Upper lobe of left lung (tissue), 6 donors: ENCODE results near the gene TAAR1. TPM values are rescaled to one million over a fixed set of nuclear protein-coding genes. Genes with fewer than 3 reads are reported as not detected.

Source experiments
- ATAC-seq, 2 donors: fragments of 200-7000 bp; cut with Tn5 transposase; one replicate each; pipeline ENCODE4 v1.9.1; 2022; ENCODE audit warnings: mild to moderate bottlenecking in 2 of 2, moderate library complexity in 2 of 2; ENCODE audit not compliant: low FRiP score in 2 of 2
- DNase-seq, 2 donors: peaks; one replicate each; pipeline ENCODE4 v3.0.0-alpha.2; 2019 to 2020
- H3K27ac ChIP-seq, 4 donors: fragments of 200-600 bp; sonication (generic); one replicate each; pipeline ENCODE4 v1.5.1; 2016 to 2019
- H3K27me3 ChIP-seq, 4 donors: fragments of 200-600 bp; sonication (generic); one replicate each; pipeline ENCODE4 v1.5.1; 2017 to 2019
- H3K36me3 ChIP-seq, 4 donors: fragments of 200-600 bp; sonication (generic); one replicate each; pipeline ENCODE4 v1.5.1; 2016 to 2019
- H3K4me1 ChIP-seq, 4 donors: fragments of 200-600 bp; sonication (generic); one replicate each; pipeline ENCODE4 v1.5.1; 2018 to 2019
- H3K4me3 ChIP-seq, 4 donors: fragments of 200-600 bp; sonication (generic); one replicate each; pipeline ENCODE4 v1.5.1; 2017 to 2019; ENCODE audit warnings: mild to moderate bottlenecking in 2 of 4, moderate library complexity in 1 of 4
- H3K9me3 ChIP-seq, 4 donors: fragments of 200-600 bp; sonication (generic); one replicate each; pipeline ENCODE4 v1.5.1; 2018 to 2019
- EP300 ChIP-seq, 4 donors: sonication (generic); formaldehyde crosslinking; IDR thresholded peaks; one replicate each; pipeline ENCODE4 v1.5.1; 2017; ENCODE audit warnings: antibody characterized with exemption in 4 of 4, control low read depth in 2 of 4
- POLR2A ChIP-seq, 4 donors: fragments of 450-650 bp; IDR thresholded peaks; one replicate each; pipeline ENCODE4 v1.5.1; 2016 to 2017; ENCODE audit warnings: antibody characterized with exemption in 4 of 4, mild to moderate bottlenecking in 2 of 4
- POLR2AphosphoS5 ChIP-seq, 2 donors: sonication (generic); formaldehyde crosslinking; IDR thresholded peaks; one replicate each; pipeline ENCODE4 v1.5.1; 2017; ENCODE audit warnings: antibody characterized with exemption in 2 of 2
- WGBS, 2 donors: methylation state at CpG; one replicate each; pipeline ENCODE4 v1.1.5; 2017 to 2018; 5-methylcytosine and 5-hydroxymethylcytosine counted together
- total RNA-seq, 6 donors: library from RNA; depleted of rRNA in 4 of 6; stranded (reverse); fragments of >200 nt in 4 of 6; gene quantifications; one replicate each; pipeline versions ENCODE4 v1.1.0 to v1.2.1, GENCODE V29; 2016 to 2021
- TF ChIP-seq, protein P1 (sequence below), 6 experiments: fragments of 450-650 bp in 4 of 6; fragments of 200-600 bp in 2 of 6; sonication (generic) in 2 of 6; IDR thresholded peaks; one replicate each; pipeline ENCODE4 v1.5.1; 2016 to 2019; ENCODE audit warnings: antibody characterized with exemption in 6 of 6
- donor health status: DM: no; HTN: no; CAD: no; lungs with moderate emphysema.
- donor health status: DM: no; HTN: yes; CAD: no; lungs with severe emphysema.

TAAR1 gene
- total RNA-seq, 6 donors from 2014 or later, result not detected

DNA sequence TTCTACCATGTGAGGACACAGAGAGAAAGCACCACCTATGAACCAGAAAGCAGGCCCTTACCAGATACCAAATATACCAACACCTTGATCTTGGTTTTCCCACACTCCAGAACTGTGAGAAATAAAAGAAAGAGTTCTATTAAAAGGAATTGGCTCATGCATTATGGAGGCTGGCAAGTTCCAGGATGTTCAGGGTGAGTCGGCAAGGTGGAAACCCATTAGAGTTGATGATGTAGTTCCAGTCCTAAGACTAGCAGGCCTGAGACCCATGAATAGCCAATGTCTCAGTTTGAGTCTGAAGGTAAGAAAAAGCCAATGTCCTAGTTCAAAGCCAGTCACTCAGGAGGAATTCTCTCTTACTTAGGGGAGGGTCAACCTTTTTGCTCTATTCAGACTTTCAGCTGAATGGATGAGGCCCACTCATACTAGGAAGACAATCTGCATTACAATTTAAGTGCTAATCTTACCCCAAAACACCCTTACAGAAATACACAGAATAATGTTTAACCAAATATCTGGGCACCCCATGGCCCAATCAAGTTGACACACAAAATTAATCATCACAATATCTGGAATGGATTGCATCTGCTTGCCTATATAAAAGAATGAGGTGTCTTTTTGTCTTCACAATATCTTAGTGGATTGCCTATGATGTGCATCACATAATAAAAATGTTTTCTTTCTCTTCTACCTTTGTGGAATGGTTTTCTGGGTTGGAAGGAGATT, 5.5 kb upstream of the TAAR1 start:
- Histone ChIP-seq H3K27ac (no peak overlapping the region), H3K36me3 (no peaks in the 10 kb centered on the region), H3K4me1 (no peaks in the 10 kb centered on the region), H3K4me3 (no peak overlapping the region), H3K27me3 (no peaks in the 10 kb centered on the region), H3K9me3 (no peaks in the 10 kb centered on the region)
- ATAC-seq (no peak), DNase-seq (no peak)
- WGBS, 2 donors, result 95 to 100% methylated on average over 1 of the region's 1 CpG
- TF ChIP-seq EP300 (IDR thresholded peaks at IDR 0.05), result no peak
- TF ChIP-seq POLR2AphosphoS5 (IDR thresholded peaks at IDR 0.05), result no peak
- TF ChIP-seq, protein P1, sequence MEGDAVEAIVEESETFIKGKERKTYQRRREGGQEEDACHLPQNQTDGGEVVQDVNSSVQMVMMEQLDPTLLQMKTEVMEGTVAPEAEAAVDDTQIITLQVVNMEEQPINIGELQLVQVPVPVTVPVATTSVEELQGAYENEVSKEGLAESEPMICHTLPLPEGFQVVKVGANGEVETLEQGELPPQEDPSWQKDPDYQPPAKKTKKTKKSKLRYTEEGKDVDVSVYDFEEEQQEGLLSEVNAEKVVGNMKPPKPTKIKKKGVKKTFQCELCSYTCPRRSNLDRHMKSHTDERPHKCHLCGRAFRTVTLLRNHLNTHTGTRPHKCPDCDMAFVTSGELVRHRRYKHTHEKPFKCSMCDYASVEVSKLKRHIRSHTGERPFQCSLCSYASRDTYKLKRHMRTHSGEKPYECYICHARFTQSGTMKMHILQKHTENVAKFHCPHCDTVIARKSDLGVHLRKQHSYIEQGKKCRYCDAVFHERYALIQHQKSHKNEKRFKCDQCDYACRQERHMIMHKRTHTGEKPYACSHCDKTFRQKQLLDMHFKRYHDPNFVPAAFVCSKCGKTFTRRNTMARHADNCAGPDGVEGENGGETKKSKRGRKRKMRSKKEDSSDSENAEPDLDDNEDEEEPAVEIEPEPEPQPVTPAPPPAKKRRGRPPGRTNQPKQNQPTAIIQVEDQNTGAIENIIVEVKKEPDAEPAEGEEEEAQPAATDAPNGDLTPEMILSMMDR (IDR thresholded peaks at IDR 0.05), result no peak
- no peak for TF ChIP-seq POLR2A (IDR thresholded peaks at IDR 0.05)

- Histone ChIP-seq H3K4me3 (no peak overlapping the region), H3K4me1 (no peaks in the 10 kb centered on the region), H3K36me3 (no peaks in the 10 kb centered on the region), H3K9me3 (no peaks in the 10 kb centered on the region), H3K27ac (no peak overlapping the region), H3K27me3 (no peaks in the 10 kb centered on the region)
- no peak for ATAC-seq
- WGBS, 2 donors, result 74 to 79% methylated on average over 1 of the region's 1 CpG
- TF ChIP-seq POLR2AphosphoS5 (IDR thresholded peaks at IDR 0.05), result no peak
- TF ChIP-seq EP300 (IDR thresholded peaks at IDR 0.05), result no peak
- TF ChIP-seq, protein P1 (IDR thresholded peaks at IDR 0.05), result no peak
- TF ChIP-seq POLR2A (IDR thresholded peaks at IDR 0.05), result no peak
- no peak for DNase-seq
Observed at GRCh38 chr6:132663661-132664060, 4.7 kb upstream of the TAAR1 start.

- H3K27ac ChIP-seq, result no peak overlapping the region
- 81 to 88% methylated on average over 4 of the region's 4 CpGs for WGBS, 2 donors
- H3K27me3 ChIP-seq, result no peaks in the 10 kb centered on the region
- no peaks in the 10 kb centered on the region for H3K4me1 ChIP-seq
- no peak overlapping the region for H3K4me3 ChIP-seq
- no peaks in the 10 kb centered on the region for H3K36me3 ChIP-seq
- H3K9me3 ChIP-seq, result no peaks in the 10 kb centered on the region
- TF ChIP-seq POLR2A (IDR thresholded peaks at IDR 0.05) (no peak), POLR2AphosphoS5 (IDR thresholded peaks at IDR 0.05) (no peak), EP300 (IDR thresholded peaks at IDR 0.05) (no peak)
- TF ChIP-seq, protein P1 (IDR thresholded peaks at IDR 0.05), result no peak
- DNase-seq (no peak), ATAC-seq (no peak)
Observed at GRCh38 chr6:132661906-132662305, 2.9 kb upstream of the TAAR1 start.

DNA sequence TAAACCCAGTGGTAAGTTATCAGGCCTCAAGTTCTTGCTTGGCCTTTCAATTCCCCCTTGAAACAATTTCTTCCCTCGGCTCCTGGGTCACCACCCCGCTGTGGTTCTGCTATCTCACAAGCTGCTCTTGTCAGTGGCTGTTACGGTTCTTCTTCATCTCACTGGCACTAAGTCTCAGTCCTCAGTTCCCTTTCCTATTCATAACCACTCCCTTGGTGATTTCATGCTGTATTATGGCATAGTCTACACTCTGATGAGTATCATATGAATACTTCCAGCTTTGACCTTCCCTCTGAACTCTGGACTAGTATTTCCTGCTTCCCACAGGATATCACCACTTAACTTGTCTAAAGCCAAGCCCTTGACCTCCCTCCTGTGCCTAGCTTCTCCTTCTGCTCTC, 7.9 kb downstream of the TAAR1 start:
- Histone ChIP-seq H3K36me3 (no peaks in the 10 kb centered on the region), H3K4me1 (no peaks in the 10 kb centered on the region), H3K27me3 (no peaks in the 10 kb centered on the region), H3K9me3 (no peaks in the 10 kb centered on the region), H3K4me3 (no peak overlapping the region), H3K27ac (no peak overlapping the region)
- ATAC-seq (peak; percentile 55 to 73), DNase-seq (no peak)
- 72 to 79% methylated on average over 3 of the region's 3 CpGs for WGBS, 2 donors
- TF ChIP-seq, protein P1 (IDR thresholded peaks at IDR 0.05), result no peak
- TF ChIP-seq EP300 (IDR thresholded peaks at IDR 0.05), result no peak
- TF ChIP-seq POLR2AphosphoS5 (IDR thresholded peaks at IDR 0.05), result no peak
- TF ChIP-seq POLR2A (IDR thresholded peaks at IDR 0.05), result no peak

DNA sequence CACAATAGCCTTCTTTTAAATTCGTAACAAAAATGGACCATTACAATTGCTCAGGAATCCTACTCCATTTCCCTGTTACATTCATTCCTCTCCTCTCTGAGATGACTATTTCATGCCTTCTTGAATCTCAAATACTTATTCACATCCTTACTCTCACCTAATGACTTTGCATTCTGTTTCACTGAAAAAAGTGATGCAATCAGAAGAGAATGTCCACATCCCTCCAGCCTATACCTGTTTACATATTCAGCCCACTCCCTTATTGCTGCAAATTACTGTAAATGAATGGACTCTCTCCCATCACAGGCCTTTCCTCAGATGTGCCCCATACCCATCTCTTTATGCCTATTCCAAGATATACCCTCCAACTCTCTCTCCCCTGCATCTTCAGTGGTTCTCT, 8.6 kb downstream of the TAAR1 start:
- 86 to 92% methylated on average over 1 of the region's 1 CpG for WGBS, 2 donors
- TF ChIP-seq POLR2AphosphoS5 (IDR thresholded peaks at IDR 0.05) (no peak), POLR2A (IDR thresholded peaks at IDR 0.05) (no peak), EP300 (IDR thresholded peaks at IDR 0.05) (no peak)
- TF ChIP-seq, protein P1 (IDR thresholded peaks at IDR 0.05), result no peak

More for the DNA sequence above, 8.6 kb downstream of the TAAR1 start:
- Histone ChIP-seq H3K9me3 (no peaks in the 10 kb centered on the region), H3K36me3 (no peaks in the 10 kb centered on the region), H3K27me3 (no peaks in the 10 kb centered on the region), H3K27ac (no peak overlapping the region), H3K4me3 (no peak overlapping the region), H3K4me1 (no peaks in the 10 kb centered on the region)
- DNase-seq (no peak), ATAC-seq (no peak)
